GM18861 (cell line): ENCODE data around the gene PCDH9.
A peak's percentile ranks its signal among the peaks of the same experiment; 100 is the strongest.
"Not testable (repeated sequence)": the region's sequence is repeated elsewhere in the genome, so short reads cannot be mapped to it uniquely, and the experiment has no call there.

Experiments used
- ATAC-seq: cut with Tn5 transposase; IDR thresholded peaks from one replicate; pipeline ENCODE4 v1.9.1; 2021; ENCODE audit not compliant: unreplicated experiment

Gene PCDH9

GRCh38 chr13:66803013-66803807 lies 426.9 kb downstream of the PCDH9 start:
- no peak for ATAC-seq

DNA sequence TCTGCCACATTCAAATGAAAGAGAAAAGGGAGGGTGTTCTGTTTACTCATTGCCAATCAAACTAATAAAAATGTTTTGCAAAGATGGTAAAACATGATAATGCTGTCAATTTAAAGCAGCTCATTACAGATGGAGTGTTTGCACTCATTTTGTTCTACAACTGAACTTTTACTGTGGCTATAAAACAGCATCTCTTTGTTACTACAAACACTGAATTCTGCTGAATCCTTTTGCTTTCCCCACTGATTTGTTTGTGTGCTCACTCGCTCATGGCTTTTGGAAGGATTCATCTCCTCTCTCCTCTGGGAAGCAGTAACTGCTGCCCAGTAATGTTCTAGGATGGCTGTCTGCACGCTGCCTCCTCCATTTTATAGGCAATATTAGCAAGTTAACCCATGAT lies 434.5 kb downstream of the PCDH9 start:
- ATAC-seq, result no peak

DNA sequence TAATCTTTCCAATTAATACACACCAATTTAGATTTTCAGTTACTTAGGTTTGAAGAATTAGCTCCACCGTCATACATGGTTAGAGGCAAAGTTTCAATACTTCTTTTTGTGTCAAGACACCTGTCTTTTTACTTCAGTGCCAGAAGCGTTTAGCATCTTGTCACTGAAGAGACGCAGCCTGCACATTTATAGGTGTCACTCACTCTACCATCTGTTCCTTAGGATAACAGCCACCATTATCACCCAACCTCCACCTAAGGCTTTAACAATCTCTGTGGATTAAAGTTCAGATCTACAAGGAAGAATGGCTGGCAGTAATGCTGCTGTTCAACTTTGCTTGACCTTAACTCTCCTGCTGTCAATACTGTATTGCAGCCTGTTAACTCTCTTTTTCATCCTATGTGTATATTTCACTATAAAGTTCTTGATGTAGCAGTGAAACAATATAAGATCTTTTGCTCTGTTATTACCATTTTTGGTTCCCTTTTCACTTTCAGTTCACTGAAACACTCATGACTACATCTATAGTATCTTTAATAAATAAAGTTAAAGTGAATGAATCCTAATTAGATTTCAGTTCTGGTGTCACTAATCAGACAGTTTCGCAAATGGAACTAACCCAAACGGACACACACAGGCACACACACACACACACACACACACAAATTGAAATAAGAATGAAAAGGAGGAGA lies 435.6 kb downstream of the PCDH9 start:
- no peak for ATAC-seq

GRCh38 chr13:66790861-66791260 lies 439.3 kb downstream of the PCDH9 start:
- ATAC-seq, result no peak

DNA sequence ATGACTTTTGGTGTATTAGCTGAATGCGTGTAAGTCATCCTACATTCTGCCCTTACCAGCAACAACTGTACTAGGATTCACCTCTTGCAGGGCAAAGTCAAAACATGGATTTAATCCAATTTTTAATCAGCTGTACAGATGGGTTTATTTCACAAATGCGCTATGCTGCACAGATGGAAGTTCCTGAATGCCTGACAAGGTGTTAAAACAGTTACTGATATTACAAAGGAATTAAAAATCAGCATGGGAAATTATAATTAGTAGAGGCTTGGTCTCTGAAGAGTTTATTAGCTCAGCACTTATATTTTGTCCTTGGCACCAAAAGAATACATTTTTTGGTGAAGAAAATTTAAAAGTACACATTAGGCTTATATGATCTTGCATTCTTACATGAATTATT lies 448.9 kb downstream of the PCDH9 start:
- no peak for ATAC-seq

DNA sequence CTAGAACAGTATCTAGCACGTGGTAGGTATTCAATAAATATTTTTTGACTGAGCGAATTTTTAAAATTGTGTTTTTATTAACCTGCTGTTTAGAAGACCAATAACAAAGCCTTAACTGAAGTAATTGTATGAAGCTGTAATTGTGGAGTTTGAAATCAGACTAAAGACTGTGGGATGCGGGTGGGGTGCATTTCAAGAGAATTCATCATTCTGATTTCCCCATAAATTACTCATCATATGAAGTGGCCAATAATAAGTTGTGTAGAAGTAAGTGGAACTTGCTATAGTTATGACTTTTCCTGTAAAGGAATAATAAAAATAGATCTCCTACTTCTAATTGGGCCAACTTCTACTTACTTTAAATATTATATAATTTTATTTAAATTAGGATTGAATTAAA lies 449.3 kb downstream of the PCDH9 start:
- no peak for ATAC-seq

- ATAC-seq, result no peak
Observed at GRCh38 chr13:66778461-66778860, 451.7 kb downstream of the PCDH9 start.

- ATAC-seq, result no peak
Observed at GRCh38 chr13:66775196-66775595, 454.9 kb downstream of the PCDH9 start.

DNA sequence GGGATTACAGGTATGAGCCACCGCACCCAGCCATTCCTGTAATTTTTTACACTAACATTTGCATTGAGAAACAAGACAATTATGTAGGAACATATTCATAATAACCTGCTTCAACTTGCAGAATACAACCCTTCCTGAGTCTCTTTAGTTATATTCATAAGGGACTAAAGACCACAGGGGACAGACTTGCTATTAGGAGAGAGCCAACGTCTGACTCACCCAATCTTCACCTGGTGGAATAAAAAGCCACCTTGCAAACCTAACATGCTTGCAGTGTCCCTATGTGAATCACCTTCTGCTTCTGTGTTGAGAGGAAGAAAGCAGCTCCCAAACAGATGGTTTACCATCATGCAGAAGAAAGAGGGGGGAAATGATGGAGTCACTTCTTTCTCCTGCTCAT lies 456.1 kb downstream of the PCDH9 start:
- ATAC-seq, result no peak

GRCh38 chr13:66765559-66765958 lies 464.6 kb downstream of the PCDH9 start:
- no peak for ATAC-seq

- ATAC-seq, result not testable (repeated sequence)
Observed at GRCh38 chr13:66760678-66761077, 469.5 kb downstream of the PCDH9 start.

- no peak for ATAC-seq
Observed at GRCh38 chr13:66759919-66760318, 470.2 kb downstream of the PCDH9 start.

DNA sequence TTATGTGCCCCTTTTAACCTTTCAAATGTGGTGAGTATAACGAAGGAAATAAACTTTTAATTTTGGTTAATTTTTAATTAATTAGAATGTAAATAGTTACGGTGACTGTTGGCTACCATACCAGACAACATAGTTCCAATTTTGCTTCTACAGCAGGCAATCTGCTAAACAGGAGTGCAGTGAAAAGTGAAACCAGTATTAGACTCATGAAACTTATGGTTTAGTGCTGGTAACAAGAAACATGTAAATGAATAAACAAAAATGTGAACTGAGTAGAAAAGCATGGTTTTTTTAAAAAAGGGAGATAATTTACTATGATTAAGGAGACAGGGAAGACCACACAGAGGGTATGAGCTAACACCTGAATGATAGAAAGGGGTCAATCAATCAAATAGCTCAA lies 478.4 kb downstream of the PCDH9 start:
- peak; percentile 75 for ATAC-seq

DNA sequence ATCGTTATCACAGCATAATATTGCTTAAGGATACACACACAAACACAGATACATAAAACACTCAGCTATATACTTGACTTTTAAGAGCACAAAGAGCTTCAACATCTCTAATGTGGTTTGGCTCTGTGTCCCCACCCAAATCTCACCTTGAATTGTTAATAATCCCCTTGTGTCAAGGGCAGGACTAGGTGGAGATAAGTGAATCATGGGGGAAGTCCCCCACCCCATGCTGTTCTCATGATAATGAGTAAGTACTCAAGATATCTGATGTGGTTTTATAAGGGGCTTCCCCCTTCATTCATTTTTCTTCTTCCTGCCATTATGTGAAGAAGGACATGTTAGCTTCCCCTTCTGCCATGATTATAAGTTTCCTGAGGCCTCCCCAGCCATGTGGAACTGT lies 481.4 kb downstream of the PCDH9 start:
- no peak for ATAC-seq

GRCh38 chr13:66745307-66745706 lies 484.8 kb downstream of the PCDH9 start:
- ATAC-seq, result no peak

DNA sequence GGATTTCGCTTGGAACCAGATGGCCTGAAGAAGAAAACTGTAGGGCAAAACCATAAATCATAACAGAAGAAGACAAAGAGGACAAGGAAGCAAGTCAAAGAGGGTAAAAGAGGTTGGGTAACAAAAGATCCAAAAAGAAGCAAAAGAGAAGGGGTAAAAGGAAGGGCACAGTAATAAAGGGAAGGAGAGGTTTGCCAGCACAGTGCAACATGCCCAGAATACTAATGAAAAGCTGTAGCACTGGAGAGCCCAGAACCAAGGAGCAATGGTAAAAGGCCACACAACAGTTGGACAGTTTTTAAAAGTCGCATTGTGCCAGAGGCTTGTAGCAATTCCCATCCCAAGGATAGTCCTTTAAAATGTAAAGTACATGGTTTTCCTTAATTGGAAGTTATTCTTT lies 506.6 kb downstream of the PCDH9 start:
- no peak for ATAC-seq

DNA sequence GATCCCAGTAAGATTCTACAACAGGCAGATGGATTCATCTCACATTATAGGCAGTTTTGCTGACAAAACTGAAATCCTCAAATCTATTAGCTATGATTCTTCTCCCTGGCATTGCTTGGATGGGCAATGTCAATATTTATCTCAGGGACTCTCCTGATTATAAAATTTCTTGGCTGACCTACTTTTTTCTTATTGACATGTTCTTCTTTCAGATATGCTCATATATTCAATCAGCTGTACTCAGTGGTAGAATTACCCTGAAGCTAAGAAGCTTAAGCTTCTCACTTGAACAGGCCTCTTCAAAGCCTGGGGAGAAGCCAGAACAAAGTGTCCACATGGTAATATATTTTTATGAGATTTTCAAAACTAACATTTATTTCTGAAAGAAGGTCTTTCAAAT lies 513.6 kb downstream of the PCDH9 start:
- ATAC-seq, result no peak

GRCh38 chr13:66714795-66715194 lies 515.3 kb downstream of the PCDH9 start:
- ATAC-seq, result peak; percentile 47

DNA sequence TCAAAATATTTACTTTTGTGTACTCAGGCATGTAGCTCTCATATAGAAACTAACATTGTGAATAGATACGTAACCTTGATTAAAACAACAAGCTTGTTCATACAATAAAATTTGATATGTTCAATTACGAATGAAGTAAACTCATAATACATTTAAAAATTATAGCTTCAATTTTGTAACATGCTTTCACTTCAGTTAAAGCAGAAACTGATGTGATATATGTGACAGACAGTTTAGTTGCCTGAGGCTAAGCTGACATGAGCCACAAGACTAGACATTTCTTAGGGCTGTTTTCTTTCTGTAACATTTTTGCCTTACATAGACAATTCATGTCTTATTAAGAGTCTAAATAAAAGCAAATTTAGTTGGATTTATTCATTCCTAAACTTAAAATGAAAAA lies 526.0 kb downstream of the PCDH9 start:
- ATAC-seq, result no peak

DNA sequence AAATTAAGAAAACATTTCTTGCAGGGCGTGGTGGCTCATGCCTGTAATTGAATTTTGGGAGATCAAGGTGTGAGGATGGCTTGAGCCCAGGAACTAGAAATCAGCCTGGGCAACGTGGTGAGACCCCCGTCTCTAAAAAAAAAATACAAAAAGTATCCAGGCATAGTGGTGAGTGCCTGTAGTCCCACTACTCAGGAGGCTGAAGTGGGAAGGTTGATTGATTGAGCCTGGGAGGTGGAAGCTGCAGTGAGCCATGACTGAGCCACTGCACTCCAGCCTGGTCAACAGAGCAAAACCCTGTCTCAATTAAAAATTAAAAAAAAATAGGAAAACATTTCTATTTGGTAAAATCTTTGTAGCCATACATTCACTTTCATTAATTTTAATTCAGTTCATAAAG lies 526.5 kb downstream of the PCDH9 start:
- no peak for ATAC-seq

GRCh38 chr13:66700117-66700601 lies 530.0 kb downstream of the PCDH9 start:
- no peak for ATAC-seq

DNA sequence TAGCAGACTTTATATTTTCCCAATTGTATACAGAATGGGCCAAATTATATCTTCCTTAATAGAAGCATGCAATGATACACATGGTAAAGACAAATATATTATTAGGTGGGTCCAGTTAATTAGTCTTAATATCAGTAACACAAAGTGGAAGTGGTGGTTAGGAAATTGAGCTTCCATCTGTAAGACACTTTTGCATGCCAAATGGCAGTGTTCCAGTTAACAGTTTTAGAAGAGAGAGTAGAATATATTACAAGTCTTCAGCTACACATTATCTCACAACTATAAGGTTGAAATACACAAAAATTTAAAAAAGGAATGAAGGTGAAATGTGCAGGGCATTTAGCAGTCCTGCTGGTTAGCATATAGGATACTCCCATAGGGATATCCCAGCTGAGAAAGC lies 536.5 kb downstream of the PCDH9 start:
- no peak for ATAC-seq
